Hindlimb muscle (tissue), 1 donor: ENCODE measurements around the gene UEVLD. TPM values are rescaled to one million over a fixed set of nuclear protein-coding genes. Genes with fewer than 3 reads are reported as not detected.

ENCODE experiments used
- DNase-seq: peaks from one replicate; pipeline ENCODE4 v3.0.0-alpha.2; 2013
- polyA plus RNA-seq: library from polyadenylated mRNA; unstranded; fragments of 120-200 nt; gene quantifications from one replicate; pipeline ENCODE4 v1.2.1, GENCODE V29; 2013; ENCODE audit not compliant: insufficient read length

Gene UEVLD
- polyA plus RNA-seq, 1 donor: 13.6 TPM

- no peak for DNase-seq
Observed at GRCh38 chr11:18495271-18495670, 93.3 kb downstream of the UEVLD start.

GRCh38 chr11:18493310-18493709 lies 95.2 kb downstream of the UEVLD start:
- no peak for DNase-seq

GRCh38 chr11:18492888-18493287 lies 95.6 kb downstream of the UEVLD start:
- no peak for DNase-seq

GRCh38 chr11:18491924-18492323 lies 96.6 kb downstream of the UEVLD start:
- DNase-seq: no peak

- no peak for DNase-seq
Observed at GRCh38 chr11:18490736-18491485, 97.6 kb downstream of the UEVLD start.

GRCh38 chr11:18490319-18490718 lies 98.2 kb downstream of the UEVLD start:
- no peak for DNase-seq

- DNase-seq: no peak
Observed at GRCh38 chr11:18485913-18486528, 102.5 kb downstream of the UEVLD start.

Other genes starting within 250 kb of the UEVLD start
- 528 TPM for gene LDHA, start 194.2 kb downstream of the UEVLD start, polyA plus RNA-seq
- 0.61 TPM for gene LDHC, start 176.4 kb downstream of the UEVLD start, polyA plus RNA-seq
- 0.22 TPM for gene LDHAL6A, start 132.9 kb downstream of the UEVLD start, polyA plus RNA-seq
- 103 TPM for gene TSG101, start 61.8 kb downstream of the UEVLD start, polyA plus RNA-seq
- 8.1 TPM for gene MISFA, start 11.1 kb upstream of the UEVLD start, polyA plus RNA-seq
- 12.9 TPM for gene SPTY2D1, start 45.6 kb upstream of the UEVLD start, polyA plus RNA-seq
- 4.0 TPM for gene TMEM86A, start 110.0 kb upstream of the UEVLD start, polyA plus RNA-seq
- gene IGSF22, start 137.5 kb upstream of the UEVLD start, polyA plus RNA-seq: 2.9 TPM
- 0.34 TPM for gene PTPN5, start 203.1 kb upstream of the UEVLD start, polyA plus RNA-seq